ENCODE results near the gene CYGB.

DNA sequence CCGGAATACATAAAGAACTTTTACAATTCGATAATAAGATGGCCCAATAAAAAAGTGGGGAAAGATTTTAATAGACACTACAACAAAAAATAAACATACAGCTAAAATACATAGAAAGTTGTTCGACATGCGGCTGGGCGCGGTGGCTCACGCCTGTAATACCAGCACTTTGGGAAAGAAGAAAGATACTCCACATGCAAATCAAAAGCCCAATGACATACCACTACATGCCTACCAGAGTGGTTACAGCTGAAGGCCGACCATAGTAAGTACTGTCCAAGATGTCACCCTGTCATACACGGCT is 11.7 kb upstream of the CYGB start:
- no peak for TF ChIP-seq POLR2A (IDR thresholded peaks at IDR 0.05)
- TF ChIP-seq CTCF (IDR thresholded peaks at IDR 0.05) = no peak

Data from esophagus squamous epithelium (tissue), 4 donors.